ENCODE measurements around the gene TYW1B.
"Not testable (repeated sequence)": the region's sequence is repeated elsewhere in the genome, so short reads cannot be mapped to it uniquely, and the experiment has no call there.

GRCh38 chr7:72735855-72736254, 92.1 kb downstream of the TYW1B start:
- TF ChIP-seq CTCF (IDR thresholded peaks at IDR 0.05; ENCODE audit: insufficient read depth, low read length); REST (IDR thresholded peaks at IDR 0.05; ENCODE audit: insufficient replicate concordance, low read depth); POLR2AphosphoS5 (IDR thresholded peaks at IDR 0.05; ENCODE audit: low read depth); SPI1 (IDR thresholded peaks at IDR 0.05; ENCODE audit: borderline replicate concordance, low read depth): not testable (repeated sequence)

Measured in HL-60 (cell line).